Calu3 (cell line): ENCODE results near the gene TRPV5. TPM values are rescaled to one million over a fixed set of nuclear protein-coding genes. Genes with fewer than 3 reads are reported as not detected.

Experiments used
- BruUV-seq: library from RNA; stranded (reverse); fragments of 400-500 nt; replicated peaks from 2 replicates; lab custom pipeline; 2021; lab: Mats Ljungman, UMichigan
- CTCF ChIA-PET: fragments of 300-600 bp; sonication (Branson Sonifier 250); formaldehyde crosslinking; loops from one replicate; lab custom pipeline; 2022; ENCODE audit warnings: antibody characterized with exemption; lab: Charles Lee
- DNase-seq: peaks from one replicate; pipeline ENCODE4 v3.0.0; 2022
- H3K27ac Mint-ChIP-seq: one replicate; pipeline ENCODE4 v1.8.0; 2022; ENCODE audit warnings: mixed read lengths; ENCODE audit not compliant: unreplicated experiment
- H3K27me3 Mint-ChIP-seq: one replicate; pipeline ENCODE4 v1.8.0; 2022; ENCODE audit warnings: mixed read lengths; ENCODE audit not compliant: unreplicated experiment
- H3K36me3 Mint-ChIP-seq: one replicate; pipeline ENCODE4 v1.8.0; 2022; ENCODE audit warnings: mild to moderate bottlenecking, moderate library complexity, mixed read lengths; ENCODE audit not compliant: insufficient read depth, unreplicated experiment
- H3K4me1 Mint-ChIP-seq: one replicate; pipeline ENCODE4 v1.8.0; 2022; ENCODE audit warnings: mild to moderate bottlenecking, low read depth, mixed read lengths; ENCODE audit not compliant: unreplicated experiment
- H3K4me3 Mint-ChIP-seq: one replicate; pipeline ENCODE4 v1.8.0; 2022; ENCODE audit warnings: mild to moderate bottlenecking, low read depth, moderate library complexity, mixed read lengths; ENCODE audit not compliant: unreplicated experiment
- H3K9me3 Mint-ChIP-seq: one replicate; pipeline ENCODE4 v1.8.0; 2022; ENCODE audit warnings: low read depth, mixed read lengths; ENCODE audit not compliant: unreplicated experiment
- intact Hi-C: fragments of 100-400 bp; cut with micrococcal nuclease; formaldehyde crosslinking; loops from one replicate; pipeline ENCODE4 v1.10.0; 2022; ENCODE audit not compliant: unreplicated experiment
- total RNA-seq: library from RNA; stranded (reverse); gene quantifications from 2 replicates; pipeline ENCODE4 v1.2.3, GENCODE V29; 2022
- TF ChIP-seq, protein P1 (sequence below): fragments of 200-600 bp; IDR thresholded peaks from one replicate; pipeline ENCODE4 v1.8.0; 2022; ENCODE audit warnings: antibody characterized with exemption; ENCODE audit not compliant: unreplicated experiment

The TRPV5 gene
- total RNA-seq, 1 experiment from 2014 or later, result not detected

DNA sequence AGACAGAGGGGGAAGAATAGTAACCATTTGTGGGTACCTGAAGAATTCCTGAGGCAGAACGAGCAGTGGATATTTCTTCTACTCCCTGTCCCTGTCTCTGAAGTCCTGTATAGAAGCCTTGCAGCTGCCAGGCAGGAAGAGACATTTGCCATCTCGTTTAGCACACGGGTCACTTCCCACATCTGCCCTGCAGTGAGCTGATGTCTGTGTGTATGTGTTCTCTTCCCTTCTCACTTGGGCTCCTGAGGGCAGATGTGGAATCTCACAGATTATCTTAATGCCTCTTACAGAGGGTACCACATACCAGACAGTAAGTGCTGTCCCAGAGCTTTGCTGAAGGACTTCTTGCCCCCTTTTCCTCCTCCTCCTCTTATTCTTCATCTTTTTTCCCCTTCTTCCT, 33.9 kb downstream of the TRPV5 start:
- no TSS peak for BruUV-seq
- H3K9me3 Mint-ChIP-seq, result no peaks in the 10 kb centered on the region
- H3K36me3 Mint-ChIP-seq, result no peaks in the 10 kb centered on the region
- peaks cover 20% of the 10 kb centered on the region for H3K4me1 Mint-ChIP-seq
- CTCF ChIA-PET, result interaction anchor here (0.7 to 1.6 kb wide), 3 partner anchors 9 to 1480 kb away, joined by 3 to 6 read pairs (median 3); no protein-coding TSS in a partner anchor
- peaks cover 16% of the 10 kb centered on the region for H3K27me3 Mint-ChIP-seq
- TF ChIP-seq, protein P1, sequence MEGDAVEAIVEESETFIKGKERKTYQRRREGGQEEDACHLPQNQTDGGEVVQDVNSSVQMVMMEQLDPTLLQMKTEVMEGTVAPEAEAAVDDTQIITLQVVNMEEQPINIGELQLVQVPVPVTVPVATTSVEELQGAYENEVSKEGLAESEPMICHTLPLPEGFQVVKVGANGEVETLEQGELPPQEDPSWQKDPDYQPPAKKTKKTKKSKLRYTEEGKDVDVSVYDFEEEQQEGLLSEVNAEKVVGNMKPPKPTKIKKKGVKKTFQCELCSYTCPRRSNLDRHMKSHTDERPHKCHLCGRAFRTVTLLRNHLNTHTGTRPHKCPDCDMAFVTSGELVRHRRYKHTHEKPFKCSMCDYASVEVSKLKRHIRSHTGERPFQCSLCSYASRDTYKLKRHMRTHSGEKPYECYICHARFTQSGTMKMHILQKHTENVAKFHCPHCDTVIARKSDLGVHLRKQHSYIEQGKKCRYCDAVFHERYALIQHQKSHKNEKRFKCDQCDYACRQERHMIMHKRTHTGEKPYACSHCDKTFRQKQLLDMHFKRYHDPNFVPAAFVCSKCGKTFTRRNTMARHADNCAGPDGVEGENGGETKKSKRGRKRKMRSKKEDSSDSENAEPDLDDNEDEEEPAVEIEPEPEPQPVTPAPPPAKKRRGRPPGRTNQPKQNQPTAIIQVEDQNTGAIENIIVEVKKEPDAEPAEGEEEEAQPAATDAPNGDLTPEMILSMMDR, result no peak
- no peak overlapping the region for H3K4me3 Mint-ChIP-seq
- intact Hi-C loops, result no loop called here
- DNase-seq, result no peak
- H3K27ac Mint-ChIP-seq, result no peak overlapping the region

DNA sequence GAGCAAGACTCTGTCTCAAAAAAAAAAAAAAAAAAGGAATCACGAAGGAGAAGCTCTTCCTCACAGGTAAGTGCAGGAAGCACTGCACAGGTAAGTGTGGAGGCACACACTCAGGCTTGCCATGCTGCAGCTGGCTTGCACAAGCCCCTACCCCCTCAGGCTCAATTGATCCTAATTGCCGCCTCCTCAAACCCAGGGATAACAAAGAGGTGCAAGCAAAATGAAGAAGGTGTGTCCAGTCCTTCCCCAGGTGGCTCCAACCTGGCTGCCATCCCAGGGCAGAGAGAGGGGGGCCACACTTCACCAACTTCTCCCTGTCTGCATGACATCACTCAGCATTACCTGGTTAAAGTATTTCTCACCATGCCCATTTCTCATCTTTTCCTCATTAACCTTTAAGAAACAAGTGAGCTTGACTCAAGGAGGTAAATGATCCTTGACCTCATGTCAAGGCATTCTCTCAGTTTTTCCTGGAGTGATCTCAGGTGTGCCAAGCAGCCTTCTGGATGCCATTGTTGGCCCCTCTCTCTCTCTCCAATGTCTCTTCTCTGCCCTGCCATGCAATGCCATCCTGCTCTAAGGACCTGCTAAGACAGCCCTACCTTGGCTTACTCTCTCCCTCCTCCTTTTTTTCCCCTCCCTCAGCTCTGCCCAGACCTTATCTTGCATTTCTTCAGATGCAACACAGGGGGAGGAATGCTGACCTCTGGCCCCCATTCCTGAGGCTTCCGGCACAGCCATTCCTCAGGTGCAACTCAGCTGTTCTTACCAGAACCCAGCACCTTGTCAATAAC, 35.0 kb downstream of the TRPV5 start:
- no peak for DNase-seq
- Mint-ChIP-seq H3K27ac (no peak overlapping the region), H3K27me3 (peaks cover 23% of the 10 kb centered on the region), H3K4me1 (peaks cover 20% of the 10 kb centered on the region), H3K4me3 (no peak overlapping the region), H3K9me3 (no peaks in the 10 kb centered on the region), H3K36me3 (no peaks in the 10 kb centered on the region)
- intact Hi-C loops, result no loop called here
- TF ChIP-seq, protein P1, result no peak
- CTCF ChIA-PET, result interaction anchor here (1.2 to 1.6 kb wide), 3 partner anchors 12 to 32 kb away, joined by 3 to 6 read pairs (median 4); no protein-coding TSS in a partner anchor
- no TSS peak for BruUV-seq

DNA sequence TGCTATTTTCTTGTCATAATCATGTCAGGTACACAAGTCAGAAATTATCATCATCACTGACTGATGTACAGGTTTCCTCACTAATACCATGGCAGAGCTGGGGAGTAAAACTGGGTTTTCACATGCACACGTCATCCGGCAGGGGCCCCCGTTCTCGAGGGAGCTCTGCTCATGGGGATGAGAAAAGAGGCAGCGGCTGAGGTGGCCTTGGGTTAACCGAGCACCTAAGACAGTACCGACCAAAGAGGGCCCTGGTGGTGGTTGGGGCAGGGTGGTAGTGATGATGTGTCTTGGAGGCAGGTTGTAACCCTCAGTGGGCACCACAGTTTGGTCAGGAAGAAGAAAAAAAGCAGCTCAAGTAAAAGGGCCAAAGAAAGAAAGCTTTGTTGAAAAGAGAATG, 35.9 kb downstream of the TRPV5 start:
- TF ChIP-seq, protein P1, result no peak
- Mint-ChIP-seq H3K27me3 (peaks cover 26% of the 10 kb centered on the region), H3K36me3 (no peaks in the 10 kb centered on the region), H3K4me1 (peaks cover 20% of the 10 kb centered on the region), H3K9me3 (no peaks in the 10 kb centered on the region), H3K27ac (no peak overlapping the region), H3K4me3 (no peak overlapping the region)
- intact Hi-C loops, result no loop called here
- CTCF ChIA-PET, result interaction anchor here (1.2 kb wide), 2 partner anchors 17 to 31 kb away, joined by 3 to 4 read pairs; no protein-coding TSS in a partner anchor
- BruUV-seq, result no TSS peak
- DNase-seq, result no peak

DNA sequence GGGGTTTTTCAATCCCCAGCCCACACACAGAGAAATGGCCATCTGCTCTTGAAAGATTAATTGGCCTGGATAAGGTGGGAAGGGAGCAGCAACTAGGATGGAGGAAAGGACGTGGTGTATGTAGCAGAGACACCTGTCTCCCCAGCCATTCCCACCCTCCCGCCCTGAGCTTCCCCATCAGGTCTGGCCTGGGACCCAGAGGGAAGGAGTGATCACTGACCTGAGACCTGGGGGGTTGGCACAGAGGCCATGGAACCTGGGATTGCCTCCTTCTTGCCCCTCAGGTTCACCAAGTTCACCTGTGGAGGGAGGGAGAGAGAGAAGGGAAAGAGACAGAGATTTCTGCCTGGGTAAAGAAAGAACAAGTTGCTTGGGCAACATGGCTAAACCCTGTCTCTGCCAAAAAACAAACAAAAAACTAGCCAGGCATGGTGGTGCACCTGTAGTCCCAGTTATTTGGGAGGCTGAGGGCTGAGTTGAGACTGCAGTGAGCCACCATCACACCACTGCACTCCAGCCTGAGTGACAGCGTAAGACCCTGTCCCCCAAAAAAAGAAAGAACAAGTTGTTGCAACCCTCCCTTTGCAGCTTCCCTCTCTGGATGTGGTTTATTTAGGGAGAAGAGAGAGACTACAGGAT, 36.7 kb downstream of the TRPV5 start:
- CTCF ChIA-PET, result no interaction called here
- Mint-ChIP-seq H3K36me3 (no peaks in the 10 kb centered on the region), H3K27me3 (peaks cover 34% of the 10 kb centered on the region), H3K4me3 (no peak overlapping the region), H3K4me1 (peaks cover 20% of the 10 kb centered on the region), H3K9me3 (no peaks in the 10 kb centered on the region), H3K27ac (no peak overlapping the region)
- TF ChIP-seq, protein P1, result no peak
- intact Hi-C loops, result no loop called here
- no peak for DNase-seq
- no TSS peak for BruUV-seq
